Astrocyte of the cerebellum (primary cell): ENCODE measurements around the gene SLC2A4.
"Not testable (repeated sequence)": the region's sequence is repeated elsewhere in the genome, so short reads cannot be mapped to it uniquely, and the experiment has no call there.

Experiments used
- DNase-seq: peaks from one replicate; pipeline ENCODE4 v3.0.0-alpha.2; 2011; ENCODE audit warnings: low read depth
- H3K4me3 ChIP-seq: 2 replicates; pipeline ENCODE4 v1.5.1; 2011; ENCODE audit warnings: mild to moderate bottlenecking, low read depth, low read length, moderate library complexity
- CTCF ChIP-seq: IDR thresholded peaks from 2 replicates; pipeline ENCODE4 v1.5.1; 2012; ENCODE audit warnings: low read length, low read depth, moderate library complexity, mild to moderate bottlenecking; ENCODE audit errors: missing control alignments
- in situ Hi-C: cut with HindIII; loops from 2 replicates; pipeline ENCODE4 v1.10.0; 2017; ENCODE audit warnings: low sequenced_read_pairs

SLC2A4 gene

GRCh38 chr17:7334938-7335538 is 53.5 kb downstream of the SLC2A4 start:
- H3K4me3 ChIP-seq: no peak overlapping the region
- no peak for DNase-seq
- in situ Hi-C loops: no loop called here
- TF ChIP-seq CTCF: no peak

- in situ Hi-C loops, DNase-seq, H3K4me3 ChIP-seq: not testable (repeated sequence)
These were observed 54.2 kb downstream of the SLC2A4 start for GRCh38 chr17:7335765-7336164.

GRCh38 chr17:7336240-7337175 is 55.0 kb downstream of the SLC2A4 start, which contains the start of gene ACAP1:
Gene ACAP1 (plus strand): TSS chr17:7336529. CDS start chr17:7336735, 206 bp downstream.
- DNase-seq: no peak
- in situ Hi-C loops: no loop called here
- TF ChIP-seq CTCF: no peak
- H3K4me3 ChIP-seq: no peak within 1 kb of the TSS

- DNase-seq, H3K4me3 ChIP-seq, in situ Hi-C loops: not testable (repeated sequence)
These were observed 56.1 kb downstream of the SLC2A4 start for GRCh38 chr17:7337600-7337999.
